Measurements from ENCODE around the gene PDIA2.

DNA sequence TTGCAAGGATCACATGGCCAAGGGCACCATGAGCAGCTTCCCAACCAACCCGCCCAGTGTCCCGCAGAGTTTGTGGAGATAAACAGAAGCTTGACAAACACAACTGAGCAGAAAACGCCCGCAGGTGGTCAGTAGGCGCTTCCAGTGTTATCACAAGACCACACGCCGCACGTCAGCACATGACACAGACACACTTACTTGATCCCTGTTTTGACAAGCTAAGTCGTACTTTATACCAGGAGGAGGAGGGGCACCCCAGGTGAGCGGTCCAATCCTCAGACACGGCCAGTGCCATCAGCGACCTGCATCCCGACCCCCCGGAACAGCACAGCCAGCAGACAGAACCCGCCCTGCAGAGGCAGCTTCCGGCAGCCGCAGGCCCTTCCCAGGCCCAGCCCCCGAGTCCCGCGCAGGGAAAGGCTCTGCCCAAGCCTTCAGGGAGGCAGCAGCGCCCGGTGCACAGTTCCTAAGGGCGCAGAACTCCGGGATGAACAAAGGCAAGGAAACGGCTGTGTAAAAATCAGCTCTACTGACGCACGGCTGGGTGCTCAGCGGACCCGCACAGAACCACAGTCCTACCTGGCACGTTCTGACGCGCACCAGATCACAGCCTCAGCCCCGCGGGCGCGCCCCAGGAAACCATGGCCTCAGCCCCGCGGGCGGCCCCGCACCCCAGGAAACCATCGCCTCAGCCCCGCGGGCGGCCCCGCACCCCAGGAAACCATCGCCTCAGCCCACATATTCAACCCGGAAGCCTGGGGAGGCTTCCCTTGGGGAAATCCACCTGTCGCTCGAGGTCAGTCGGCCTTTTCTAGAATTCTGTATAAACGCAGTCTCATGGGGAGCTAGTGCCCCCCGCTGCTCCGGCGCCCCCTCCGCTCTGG is 41.7 kb downstream of the PDIA2 start:
- TF ChIP-seq CTCF (IDR thresholded peaks at IDR 0.05), result no peak
- TF ChIP-seq POLR2A (IDR thresholded peaks at IDR 0.05), result no peak

Data from uterus (tissue), 2 donors.